HG03039 (cell line): ENCODE measurements around the gene SNORC.

ENCODE experiments used
- ATAC-seq: cut with Tn5 transposase; IDR thresholded peaks from one replicate; pipeline ENCODE4 v1.9.1; 2021; ENCODE audit warnings: mild to moderate bottlenecking, moderate library complexity; ENCODE audit not compliant: unreplicated experiment

SNORC gene

GRCh38 chr2:232866104-232866503, 4.0 kb upstream of the SNORC start:
- ATAC-seq, result no peak

- no peak for ATAC-seq
Measured at GRCh38 chr2:232869138-232870017, 686 bp upstream of the SNORC start.

- ATAC-seq, result no peak
Measured at GRCh38 chr2:232870766-232871371, 805 bp downstream of the SNORC start.

- no peak for ATAC-seq
Measured at GRCh38 chr2:232871418-232871834, 1.4 kb downstream of the SNORC start.

GRCh38 chr2:232871835-232872736, 2.0 kb downstream of the SNORC start:
- ATAC-seq, result no peak

- ATAC-seq, result no peak
Measured at GRCh38 chr2:232872826-232873225, 2.8 kb downstream of the SNORC start.

- ATAC-seq, result no peak
Measured at GRCh38 chr2:232873292-232873908, 3.3 kb downstream of the SNORC start.

GRCh38 chr2:232873909-232874641, 4.0 kb downstream of the SNORC start:
- no peak for ATAC-seq

GRCh38 chr2:232874677-232875223, 4.7 kb downstream of the SNORC start:
- no peak for ATAC-seq

GRCh38 chr2:232875256-232876121, 5.4 kb downstream of the SNORC start:
- ATAC-seq, result no peak

- ATAC-seq, result peak; percentile 35
Measured at GRCh38 chr2:232876161-232876977, 6.3 kb downstream of the SNORC start.

GRCh38 chr2:232876978-232877441, 6.9 kb downstream of the SNORC start:
- no peak for ATAC-seq

GRCh38 chr2:232877940-232878511, 8.0 kb downstream of the SNORC start:
- ATAC-seq, result no peak

GRCh38 chr2:232878855-232879617, 9.0 kb downstream of the SNORC start:
- no peak for ATAC-seq

GRCh38 chr2:232879618-232880494, 9.8 kb downstream of the SNORC start:
- no peak for ATAC-seq
